Activated naive CD4-positive, alpha-beta T cell treated with anti-CD3 and anti-CD28 coated beads, Interleukin-2, amount 10 ng/mL, durations not matched to agents 7 days and 5 days (primary cell): Measurements from ENCODE around the gene PAWR.
A peak's percentile ranks its signal among the peaks of the same experiment; 100 is the strongest.

ENCODE experiments used
- CTCF ChIA-PET: fragments of 350-600 bp; sonication (Branson Sonifier 250); formaldehyde crosslinking; loops from one replicate; lab custom pipeline; 2021; ENCODE audit warnings: antibody characterized with exemption; lab: Charles Lee
- DNase-seq: peaks from one replicate; pipeline ENCODE4 v3.0.0-alpha.2; 2020
- H3K27ac Mint-ChIP-seq: one replicate; pipeline ENCODE4 v1.8.0; 2021; ENCODE audit warnings: mild to moderate bottlenecking, moderate library complexity, mixed read lengths
- H3K27me3 Mint-ChIP-seq: one replicate; pipeline ENCODE4 v1.8.0; 2021; ENCODE audit warnings: mild to moderate bottlenecking, mixed read lengths
- H3K36me3 Mint-ChIP-seq: one replicate; pipeline ENCODE4 v1.8.0; 2021; ENCODE audit warnings: mixed read lengths
- H3K4me1 Mint-ChIP-seq: one replicate; pipeline ENCODE4 v1.8.0; 2021; ENCODE audit warnings: mixed read lengths
- H3K4me3 Mint-ChIP-seq: one replicate; pipeline ENCODE4 v1.8.0; 2021; ENCODE audit warnings: mild to moderate bottlenecking, moderate library complexity, mixed read lengths
- H3K9me3 Mint-ChIP-seq: one replicate; pipeline ENCODE4 v1.8.0; 2021; ENCODE audit warnings: mixed read lengths

Gene PAWR, protein sequence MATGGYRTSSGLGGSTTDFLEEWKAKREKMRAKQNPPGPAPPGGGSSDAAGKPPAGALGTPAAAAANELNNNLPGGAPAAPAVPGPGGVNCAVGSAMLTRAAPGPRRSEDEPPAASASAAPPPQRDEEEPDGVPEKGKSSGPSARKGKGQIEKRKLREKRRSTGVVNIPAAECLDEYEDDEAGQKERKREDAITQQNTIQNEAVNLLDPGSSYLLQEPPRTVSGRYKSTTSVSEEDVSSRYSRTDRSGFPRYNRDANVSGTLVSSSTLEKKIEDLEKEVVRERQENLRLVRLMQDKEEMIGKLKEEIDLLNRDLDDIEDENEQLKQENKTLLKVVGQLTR

GRCh38 chr12:79690638-79691510, at the start of gene PAWR:
TSS of gene PAWR (minus strand) at chr12:79690964. CDS start at chr12:79690244, 720 bp downstream.
- no peaks in the 10 kb centered on the region for H3K9me3 Mint-ChIP-seq
- CTCF ChIA-PET, result no interaction called here
- H3K4me3 Mint-ChIP-seq, result peak within 1 kb of the TSS; percentile 74
- no peak within 1 kb of the TSS for H3K27ac Mint-ChIP-seq
- peaks cover 16% of the 10 kb centered on the region for H3K4me1 Mint-ChIP-seq
- peak; percentile 50 for DNase-seq
- H3K36me3 Mint-ChIP-seq, result no peaks in the 10 kb centered on the region
- H3K27me3 Mint-ChIP-seq, result peaks cover 54% of the 10 kb centered on the region

- no peak overlapping the region for H3K4me3 Mint-ChIP-seq
- H3K36me3 Mint-ChIP-seq, result no peaks in the 10 kb centered on the region
- no peaks in the 10 kb centered on the region for H3K4me1 Mint-ChIP-seq
- H3K27ac Mint-ChIP-seq, result no peak overlapping the region
- CTCF ChIA-PET, result interaction anchor here (0.7 to 1.2 kb wide), 4 partner anchors 9 to 738 kb away, joined by 3 to 4 read pairs (median 3); no protein-coding TSS in a partner anchor
- peak; percentile 37 for DNase-seq
- peaks cover 4% of the 10 kb centered on the region for H3K27me3 Mint-ChIP-seq
- H3K9me3 Mint-ChIP-seq, result no peaks in the 10 kb centered on the region
Observed at GRCh38 chr12:79737875-79738718, 47.3 kb upstream of the PAWR start.

DNA sequence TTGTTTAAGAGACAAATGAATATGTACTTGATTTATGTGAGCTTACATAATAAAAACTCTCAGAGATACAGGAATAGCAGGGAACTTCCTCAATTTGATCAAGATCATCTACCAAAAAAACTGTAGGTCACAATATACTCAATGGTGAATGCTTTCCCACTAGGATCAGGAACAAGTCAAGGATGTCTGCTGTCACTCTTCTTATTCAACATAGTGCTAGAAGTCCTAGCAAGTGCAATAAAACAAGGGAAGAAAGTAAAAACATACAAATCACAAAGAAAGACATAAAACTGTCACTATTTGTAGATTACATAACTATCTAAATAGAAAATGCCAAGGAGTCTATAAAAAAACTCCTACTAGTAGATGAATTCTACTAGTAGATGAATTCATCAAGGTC, 41.9 kb upstream of the PAWR start:
- H3K27me3 Mint-ChIP-seq, result no peaks in the 10 kb centered on the region

GRCh38 chr12:79725987-79726386, 35.2 kb upstream of the PAWR start:
- no peak for DNase-seq
- Mint-ChIP-seq H3K27me3 (no peaks in the 10 kb centered on the region), H3K27ac (no peak overlapping the region), H3K4me1 (no peaks in the 10 kb centered on the region), H3K4me3 (no peak overlapping the region), H3K9me3 (no peaks in the 10 kb centered on the region), H3K36me3 (no peaks in the 10 kb centered on the region)
- CTCF ChIA-PET, result no interaction called here

More for the DNA sequence above, 41.9 kb upstream of the PAWR start:
- Mint-ChIP-seq H3K4me3 (no peak overlapping the region), H3K27ac (no peak overlapping the region), H3K36me3 (no peaks in the 10 kb centered on the region), H3K4me1 (no peaks in the 10 kb centered on the region), H3K9me3 (no peaks in the 10 kb centered on the region)
- no peak for DNase-seq
- CTCF ChIA-PET, result no interaction called here

GRCh38 chr12:79717006-79717405, 26.2 kb upstream of the PAWR start:
- no peak overlapping the region for H3K27ac Mint-ChIP-seq
- CTCF ChIA-PET, result no interaction called here
- no peaks in the 10 kb centered on the region for H3K36me3 Mint-ChIP-seq
- H3K4me1 Mint-ChIP-seq, result no peaks in the 10 kb centered on the region
- H3K27me3 Mint-ChIP-seq, result no peaks in the 10 kb centered on the region
- no peaks in the 10 kb centered on the region for H3K9me3 Mint-ChIP-seq
- H3K4me3 Mint-ChIP-seq, result no peak overlapping the region
- no peak for DNase-seq

GRCh38 chr12:79715308-79715707, 24.5 kb upstream of the PAWR start:
- Mint-ChIP-seq H3K9me3 (no peaks in the 10 kb centered on the region), H3K27me3 (no peaks in the 10 kb centered on the region), H3K4me1 (no peaks in the 10 kb centered on the region), H3K4me3 (no peak overlapping the region), H3K27ac (no peak overlapping the region), H3K36me3 (no peaks in the 10 kb centered on the region)
- CTCF ChIA-PET, result no interaction called here
- no peak for DNase-seq

DNA sequence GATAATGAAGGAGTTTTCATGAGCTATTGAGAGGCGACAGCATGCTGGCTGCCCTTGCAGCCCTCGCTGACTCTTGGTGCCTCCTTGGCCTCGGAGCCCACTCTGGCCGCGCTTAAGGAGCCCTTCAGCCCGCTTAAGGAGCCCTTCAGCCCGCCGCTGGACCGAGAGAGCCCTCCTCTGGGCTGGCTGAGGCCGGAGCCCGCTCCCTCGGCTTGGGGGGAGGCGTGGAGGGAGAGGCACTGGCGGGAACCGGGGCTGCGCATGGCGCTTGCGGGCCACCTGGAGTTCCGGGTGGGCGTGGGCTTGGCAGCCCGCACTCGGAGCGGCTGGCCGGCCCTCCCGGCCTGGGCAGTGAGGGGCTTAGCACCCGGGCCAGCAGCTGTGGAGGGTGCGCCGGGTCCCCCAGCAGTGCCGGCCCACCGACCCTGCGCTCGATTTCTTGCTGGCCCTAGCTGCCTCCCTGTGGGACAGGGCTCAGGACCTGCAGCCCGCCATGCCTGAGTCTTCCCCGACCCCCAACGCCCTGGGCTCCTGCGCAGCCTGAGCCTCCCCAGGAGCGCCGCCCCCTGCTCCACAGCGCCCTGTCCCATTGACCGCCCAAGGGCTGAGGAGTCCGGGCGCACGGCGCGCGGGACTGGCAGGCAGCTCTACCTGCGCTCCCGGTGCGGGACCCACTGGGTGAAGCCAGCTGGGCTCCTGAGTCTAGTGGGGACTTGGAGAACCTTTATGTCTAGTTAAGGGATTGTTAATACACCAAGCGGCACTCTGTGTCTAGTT, 20.1 kb upstream of the PAWR start:
- no peak for DNase-seq
- CTCF ChIA-PET, result no interaction called here
- Mint-ChIP-seq H3K36me3 (no peaks in the 10 kb centered on the region), H3K4me1 (no peaks in the 10 kb centered on the region), H3K27ac (no peak overlapping the region), H3K4me3 (no peak overlapping the region), H3K27me3 (peaks cover 8% of the 10 kb centered on the region), H3K9me3 (no peaks in the 10 kb centered on the region)

- no peaks in the 10 kb centered on the region for H3K9me3 Mint-ChIP-seq
- CTCF ChIA-PET, result no interaction called here
Observed at GRCh38 chr12:79707830-79708229, 17.1 kb upstream of the PAWR start.

GRCh38 chr12:79706676-79707075, 15.9 kb upstream of the PAWR start:
- H3K9me3 Mint-ChIP-seq, result no peaks in the 10 kb centered on the region
- H3K4me1 Mint-ChIP-seq, result no peaks in the 10 kb centered on the region
- no peak overlapping the region for H3K27ac Mint-ChIP-seq
- peaks cover 8% of the 10 kb centered on the region for H3K27me3 Mint-ChIP-seq
- CTCF ChIA-PET, result no interaction called here
- no peak overlapping the region for H3K4me3 Mint-ChIP-seq
- DNase-seq, result no peak
- H3K36me3 Mint-ChIP-seq, result no peaks in the 10 kb centered on the region

More at GRCh38 chr12:79707830-79708229, 17.1 kb upstream of the PAWR start:
- H3K36me3 Mint-ChIP-seq, result no peaks in the 10 kb centered on the region
- H3K4me1 Mint-ChIP-seq, result no peaks in the 10 kb centered on the region
- no peak overlapping the region for H3K27ac Mint-ChIP-seq
- H3K27me3 Mint-ChIP-seq, result peaks cover 8% of the 10 kb centered on the region
- DNase-seq, result no peak
- no peak overlapping the region for H3K4me3 Mint-ChIP-seq

GRCh38 chr12:79706156-79706555, 15.4 kb upstream of the PAWR start:
- H3K4me3 Mint-ChIP-seq, result no peak overlapping the region
- H3K4me1 Mint-ChIP-seq, result no peaks in the 10 kb centered on the region
- H3K9me3 Mint-ChIP-seq, result no peaks in the 10 kb centered on the region
- H3K27me3 Mint-ChIP-seq, result peaks cover 8% of the 10 kb centered on the region
- H3K27ac Mint-ChIP-seq, result no peak overlapping the region
- DNase-seq, result no peak
- CTCF ChIA-PET, result no interaction called here
- no peaks in the 10 kb centered on the region for H3K36me3 Mint-ChIP-seq

DNA sequence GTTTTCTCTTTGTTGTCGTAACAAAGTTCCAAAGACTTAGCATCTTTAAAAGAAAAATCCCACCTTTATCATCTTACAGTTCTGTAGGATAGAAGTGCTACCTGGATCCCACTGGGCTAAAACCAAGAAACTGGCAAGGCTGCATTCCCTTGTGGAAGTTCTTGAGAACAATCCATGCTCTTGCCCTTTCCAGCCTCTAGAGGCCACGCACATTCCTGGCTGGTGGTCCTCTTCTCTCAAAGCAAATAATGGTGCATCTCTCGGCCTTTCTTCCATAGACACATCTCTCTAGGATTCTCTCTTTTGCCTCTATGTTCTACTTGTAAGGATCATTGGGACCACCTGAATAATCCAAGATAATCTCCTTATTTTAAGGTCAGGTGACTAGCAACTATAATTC, 8.2 kb upstream of the PAWR start:
- Mint-ChIP-seq H3K9me3 (no peaks in the 10 kb centered on the region), H3K27me3 (peaks cover 8% of the 10 kb centered on the region), H3K4me3 (no peak overlapping the region), H3K36me3 (no peaks in the 10 kb centered on the region), H3K27ac (no peak overlapping the region), H3K4me1 (no peaks in the 10 kb centered on the region)
- CTCF ChIA-PET, result no interaction called here
- no peak for DNase-seq

DNA sequence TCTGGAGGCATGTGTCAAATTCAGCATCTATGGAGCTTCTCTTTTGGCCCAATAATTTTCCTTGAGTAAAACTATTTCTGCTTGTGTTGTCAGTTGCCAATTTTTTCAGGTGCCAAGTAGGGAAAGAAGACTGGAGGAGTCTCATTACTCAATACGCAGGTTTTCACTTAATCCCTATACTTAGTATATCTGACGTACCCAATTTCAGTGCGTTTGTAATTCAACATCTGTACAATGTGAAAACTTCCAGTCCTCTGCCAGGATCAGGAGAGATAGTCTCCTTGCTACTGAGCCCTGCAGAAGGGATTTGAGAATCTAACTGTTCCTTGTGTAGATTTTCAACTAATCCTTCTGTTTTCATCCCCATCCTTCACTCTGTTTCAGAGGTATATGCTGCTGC, 5.7 kb upstream of the PAWR start:
- DNase-seq, result no peak
- no peaks in the 10 kb centered on the region for H3K9me3 Mint-ChIP-seq
- peaks cover 19% of the 10 kb centered on the region for H3K27me3 Mint-ChIP-seq
- no peak overlapping the region for H3K27ac Mint-ChIP-seq
- no peaks in the 10 kb centered on the region for H3K36me3 Mint-ChIP-seq
- no peak overlapping the region for H3K4me3 Mint-ChIP-seq
- CTCF ChIA-PET, result no interaction called here
- peaks cover under 1% of the 10 kb centered on the region for H3K4me1 Mint-ChIP-seq

DNA sequence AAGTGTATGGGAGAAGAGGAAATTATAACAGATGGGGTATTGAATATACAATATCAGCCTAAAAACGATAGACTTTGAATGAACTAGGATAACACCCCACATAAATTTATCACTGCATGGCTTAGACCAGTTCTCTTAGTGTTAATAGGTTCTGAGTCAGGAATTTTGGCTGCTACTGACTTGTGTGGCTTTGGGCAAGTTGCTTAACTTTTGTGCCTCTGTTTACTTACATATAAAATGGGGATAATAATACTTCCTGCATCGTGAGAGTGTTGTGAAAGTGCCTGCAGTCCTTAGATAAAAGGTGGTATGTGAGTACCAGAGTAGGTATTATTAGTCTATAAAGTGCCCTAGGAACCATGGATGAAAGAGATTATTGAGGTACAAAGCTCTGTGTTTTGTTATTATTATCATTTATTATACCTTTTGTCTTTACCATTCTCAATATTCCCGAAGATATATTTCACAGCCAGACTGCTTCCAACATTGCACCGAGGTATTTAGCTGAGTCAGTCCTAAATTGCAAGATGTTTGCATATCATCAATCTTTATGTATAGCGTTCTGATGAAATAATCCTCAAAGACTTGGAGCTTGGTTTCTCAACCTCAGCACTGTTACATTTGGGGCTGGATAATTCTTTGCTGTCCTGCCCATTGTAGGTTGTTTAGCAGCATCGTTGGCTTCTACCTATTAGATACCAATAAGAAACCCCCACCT, 2.3 kb upstream of the PAWR start:
- CTCF ChIA-PET, result interaction anchor here (0.6 kb wide), 1 partner anchor 112 kb away, joined by 3 read pairs; no protein-coding TSS in a partner anchor
- Mint-ChIP-seq H3K4me3 (no peak overlapping the region), H3K4me1 (peaks cover 15% of the 10 kb centered on the region), H3K27me3 (peaks cover 53% of the 10 kb centered on the region), H3K27ac (no peak overlapping the region), H3K36me3 (no peaks in the 10 kb centered on the region), H3K9me3 (no peaks in the 10 kb centered on the region)
- no peak for DNase-seq
